ENCODE results near the gene SLC34A1. TPM values are rescaled to one million over a fixed set of nuclear protein-coding genes. Genes with fewer than 3 reads are reported as not detected.
A peak's percentile ranks its signal among the peaks of the same experiment; 100 is the strongest.

Gene SLC34A1
- total and polyA plus RNA-seq, 4 donors, result 0.23 to 1.0 (median 0.47) TPM

DNA sequence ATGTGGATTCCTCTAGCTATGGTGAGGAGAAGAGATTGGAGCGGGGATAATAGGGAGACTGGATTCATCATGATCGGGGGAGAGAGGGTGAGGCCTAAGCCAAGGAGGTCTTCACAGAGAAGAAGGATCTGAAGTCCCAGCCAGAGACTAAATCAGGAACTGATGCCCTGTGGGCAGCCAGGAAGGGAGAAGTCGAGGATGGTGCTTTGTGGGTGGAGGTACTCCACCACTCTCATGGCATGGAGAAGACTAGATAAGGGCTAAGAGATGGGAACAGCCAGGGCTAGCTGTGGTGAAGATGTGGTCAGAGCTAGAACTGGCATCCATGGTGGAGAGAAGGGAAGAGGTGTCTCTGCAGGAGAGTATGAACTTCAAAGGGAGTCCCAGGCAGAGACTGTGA is 29.5 kb upstream of the SLC34A1 start:
- H3K9me3 ChIP-seq (ENCODE audit: control insufficient read depth in 4 of 4, low read length in 3 of 4), result no peaks in the 10 kb centered on the region
- 70% methylated on average over 3 of the region's 3 CpGs for WGBS
- H3K36me3 ChIP-seq (ENCODE audit: control insufficient read depth in 4 of 4, insufficient read depth in 3 of 4, low read depth in 1 of 4, low read length in 3 of 4), result peaks cover 0 to 2% (median 0%) of the 10 kb centered on the region in 4 donors
- peak overlapping the region in 2 of 3 donors; percentile 1 to 30 for H3K4me3 ChIP-seq (ENCODE audit: low read depth in 1 of 3, low read length in 3 of 3)
- peak overlapping the region; percentile 81 to 93 for H3K27ac ChIP-seq (ENCODE audit: low read depth in 1 of 2, low read length in 2 of 2)
- TF ChIP-seq, protein P1, sequence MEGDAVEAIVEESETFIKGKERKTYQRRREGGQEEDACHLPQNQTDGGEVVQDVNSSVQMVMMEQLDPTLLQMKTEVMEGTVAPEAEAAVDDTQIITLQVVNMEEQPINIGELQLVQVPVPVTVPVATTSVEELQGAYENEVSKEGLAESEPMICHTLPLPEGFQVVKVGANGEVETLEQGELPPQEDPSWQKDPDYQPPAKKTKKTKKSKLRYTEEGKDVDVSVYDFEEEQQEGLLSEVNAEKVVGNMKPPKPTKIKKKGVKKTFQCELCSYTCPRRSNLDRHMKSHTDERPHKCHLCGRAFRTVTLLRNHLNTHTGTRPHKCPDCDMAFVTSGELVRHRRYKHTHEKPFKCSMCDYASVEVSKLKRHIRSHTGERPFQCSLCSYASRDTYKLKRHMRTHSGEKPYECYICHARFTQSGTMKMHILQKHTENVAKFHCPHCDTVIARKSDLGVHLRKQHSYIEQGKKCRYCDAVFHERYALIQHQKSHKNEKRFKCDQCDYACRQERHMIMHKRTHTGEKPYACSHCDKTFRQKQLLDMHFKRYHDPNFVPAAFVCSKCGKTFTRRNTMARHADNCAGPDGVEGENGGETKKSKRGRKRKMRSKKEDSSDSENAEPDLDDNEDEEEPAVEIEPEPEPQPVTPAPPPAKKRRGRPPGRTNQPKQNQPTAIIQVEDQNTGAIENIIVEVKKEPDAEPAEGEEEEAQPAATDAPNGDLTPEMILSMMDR (IDR thresholded peaks at IDR 0.05; ENCODE audit: low read depth, low read length, missing input control), result no peak
- TF ChIP-seq, protein P2, sequence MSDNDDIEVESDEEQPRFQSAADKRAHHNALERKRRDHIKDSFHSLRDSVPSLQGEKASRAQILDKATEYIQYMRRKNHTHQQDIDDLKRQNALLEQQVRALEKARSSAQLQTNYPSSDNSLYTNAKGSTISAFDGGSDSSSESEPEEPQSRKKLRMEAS (IDR thresholded peaks at IDR 0.05), result no peak
- H3K27me3 ChIP-seq (ENCODE audit: control insufficient read depth in 4 of 4, insufficient read depth in 4 of 4, low read length in 3 of 4), result no peaks in the 10 kb centered on the region
- no peak for DNase-seq (ENCODE audit: low spot score)
- peaks cover 22 to 75% (median 60%) of the 10 kb centered on the region in 4 donors for H3K4me1 ChIP-seq (ENCODE audit: control insufficient read depth in 4 of 4, insufficient read depth in 4 of 4, low read length in 3 of 4)
- H3K9ac ChIP-seq (ENCODE audit: low read depth in 1 of 2, low read length in 2 of 2), result peak overlapping the region; percentile 1 to 27

DNA sequence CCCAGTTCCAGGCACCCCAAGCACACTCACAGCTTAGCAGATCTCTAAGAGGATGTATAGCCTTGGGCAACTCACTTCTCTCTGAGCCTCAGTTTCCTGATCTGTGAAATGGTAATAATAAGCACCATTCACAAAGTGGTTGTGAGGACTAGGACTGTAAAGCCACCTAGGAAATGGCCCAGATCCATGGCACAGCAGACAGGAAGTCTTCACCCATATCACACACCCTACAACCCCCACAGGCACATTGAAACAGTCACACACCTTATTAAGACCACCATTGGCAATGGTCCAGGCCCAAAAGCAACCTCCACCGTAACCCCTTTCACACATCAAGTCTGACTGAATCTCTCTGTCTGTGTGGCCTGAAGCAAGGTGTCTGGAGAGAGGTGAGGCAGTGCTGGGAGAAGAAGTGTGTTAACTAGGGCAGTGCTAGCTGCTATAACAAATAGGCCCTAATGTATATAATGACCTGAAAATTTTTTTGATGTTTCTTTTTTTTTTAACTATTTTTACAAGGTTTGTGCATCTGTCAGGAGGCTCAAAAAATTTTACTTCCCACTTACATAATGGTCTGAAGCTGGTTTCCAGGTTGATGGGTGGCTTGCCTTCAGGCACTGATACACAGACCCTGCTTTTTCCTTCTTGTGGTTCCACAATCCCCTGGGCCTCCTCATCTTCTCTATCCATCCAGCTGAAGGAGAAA is 28.9 kb upstream of the SLC34A1 start:
- H3K27ac ChIP-seq (ENCODE audit: low read depth in 1 of 2, low read length in 2 of 2), result peak overlapping the region; percentile 81 to 93
- no peak for DNase-seq (ENCODE audit: low spot score)
- 90% methylated on average over 1 of the region's 1 CpG for WGBS

DNA sequence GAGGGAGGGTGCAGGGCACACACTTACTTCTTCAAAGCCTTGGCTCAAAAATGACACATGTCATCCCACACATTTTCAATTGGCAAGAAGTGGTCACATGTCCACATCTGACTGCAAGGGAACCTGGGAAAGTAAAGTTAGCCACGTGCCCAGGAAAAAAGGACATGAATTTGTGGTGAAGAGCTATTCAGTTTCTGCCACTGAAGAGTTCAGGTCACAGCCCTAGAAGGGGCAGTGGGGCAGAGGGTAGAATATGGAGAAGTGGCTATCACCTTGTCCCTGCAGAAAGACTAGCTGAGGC is 28.4 kb upstream of the SLC34A1 start:
- Histone ChIP-seq H3K4me3 (ENCODE audit: low read depth in 1 of 3, low read length in 3 of 3) (no peak overlapping the region), H3K27ac (ENCODE audit: low read depth in 1 of 2, low read length in 2 of 2) (peak overlapping the region in 1 of 2 donors; percentile 93), H3K36me3 (ENCODE audit: control insufficient read depth in 4 of 4, insufficient read depth in 3 of 4, low read depth in 1 of 4, low read length in 3 of 4) (no peaks in the 10 kb centered on the region), H3K9ac (ENCODE audit: low read depth in 1 of 2, low read length in 2 of 2) (no peak overlapping the region), H3K4me1 (ENCODE audit: control insufficient read depth in 4 of 4, insufficient read depth in 4 of 4, low read length in 3 of 4) (peaks cover 22 to 70% (median 55%) of the 10 kb centered on the region in 4 donors), H3K9me3 (ENCODE audit: control insufficient read depth in 4 of 4, low read length in 3 of 4) (no peaks in the 10 kb centered on the region), H3K27me3 (ENCODE audit: control insufficient read depth in 4 of 4, insufficient read depth in 4 of 4, low read length in 3 of 4) (no peaks in the 10 kb centered on the region)
- no peak for TF ChIP-seq SP1 (IDR thresholded peaks at IDR 0.05)
- no peak for TF ChIP-seq RXRA (IDR thresholded peaks at IDR 0.05)
- no peak for TF ChIP-seq HNF4G (IDR thresholded peaks at IDR 0.05)
- TF ChIP-seq FOXA2 (IDR thresholded peaks at IDR 0.05), result no peak
- no peak for TF ChIP-seq TAF1 (conservative IDR thresholded peaks at IDR 0.05)
- TF ChIP-seq, protein P3, sequence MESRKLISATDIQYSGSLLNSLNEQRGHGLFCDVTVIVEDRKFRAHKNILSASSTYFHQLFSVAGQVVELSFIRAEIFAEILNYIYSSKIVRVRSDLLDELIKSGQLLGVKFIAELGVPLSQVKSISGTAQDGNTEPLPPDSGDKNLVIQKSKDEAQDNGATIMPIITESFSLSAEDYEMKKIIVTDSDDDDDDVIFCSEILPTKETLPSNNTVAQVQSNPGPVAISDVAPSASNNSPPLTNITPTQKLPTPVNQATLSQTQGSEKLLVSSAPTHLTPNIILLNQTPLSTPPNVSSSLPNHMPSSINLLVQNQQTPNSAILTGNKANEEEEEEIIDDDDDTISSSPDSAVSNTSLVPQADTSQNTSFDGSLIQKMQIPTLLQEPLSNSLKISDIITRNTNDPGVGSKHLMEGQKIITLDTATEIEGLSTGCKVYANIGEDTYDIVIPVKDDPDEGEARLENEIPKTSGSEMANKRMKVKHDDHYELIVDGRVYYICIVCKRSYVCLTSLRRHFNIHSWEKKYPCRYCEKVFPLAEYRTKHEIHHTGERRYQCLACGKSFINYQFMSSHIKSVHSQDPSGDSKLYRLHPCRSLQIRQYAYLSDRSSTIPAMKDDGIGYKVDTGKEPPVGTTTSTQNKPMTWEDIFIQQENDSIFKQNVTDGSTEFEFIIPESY (IDR thresholded peaks at IDR 0.05), result no peak
- TF ChIP-seq, protein P1 (IDR thresholded peaks at IDR 0.05; ENCODE audit: low read depth, low read length, missing input control), result no peak
- TF ChIP-seq, protein P2 (IDR thresholded peaks at IDR 0.05), result no peak
- no peak for TF ChIP-seq YY1 (IDR thresholded peaks at IDR 0.05)
- TF ChIP-seq FOXA1 (IDR thresholded peaks at IDR 0.05), result no peak
- TF ChIP-seq EGR1 (IDR thresholded peaks at IDR 0.05; ENCODE audit: low read depth in 2 of 2), result no peak
- no peak for TF ChIP-seq HNF4A (conservative IDR thresholded peaks at IDR 0.05)
- TF ChIP-seq, protein P4, sequence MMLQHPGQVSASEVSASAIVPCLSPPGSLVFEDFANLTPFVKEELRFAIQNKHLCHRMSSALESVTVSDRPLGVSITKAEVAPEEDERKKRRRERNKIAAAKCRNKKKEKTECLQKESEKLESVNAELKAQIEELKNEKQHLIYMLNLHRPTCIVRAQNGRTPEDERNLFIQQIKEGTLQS (IDR thresholded peaks at IDR 0.05), result no peak
- no peak for TF ChIP-seq RAD21 (IDR thresholded peaks at IDR 0.05)
- TF ChIP-seq NR2F2 (IDR thresholded peaks at IDR 0.05), result no peak
- no peak for DNase-seq (ENCODE audit: low spot score)
- WGBS, result 13% methylated on average over 1 of the region's 1 CpG

More for the DNA sequence above, 28.9 kb upstream of the SLC34A1 start:
- Histone ChIP-seq H3K36me3 (ENCODE audit: control insufficient read depth in 4 of 4, insufficient read depth in 3 of 4, low read depth in 1 of 4, low read length in 3 of 4) (no peaks in the 10 kb centered on the region), H3K4me3 (ENCODE audit: low read depth in 1 of 3, low read length in 3 of 3) (no peak overlapping the region), H3K9ac (ENCODE audit: low read depth in 1 of 2, low read length in 2 of 2) (peak overlapping the region in 1 of 2 donors; percentile 1), H3K4me1 (ENCODE audit: control insufficient read depth in 4 of 4, insufficient read depth in 4 of 4, low read length in 3 of 4) (peaks cover 22 to 75% (median 59%) of the 10 kb centered on the region in 4 donors), H3K9me3 (ENCODE audit: control insufficient read depth in 4 of 4, low read length in 3 of 4) (no peaks in the 10 kb centered on the region), H3K27me3 (ENCODE audit: control insufficient read depth in 4 of 4, insufficient read depth in 4 of 4, low read length in 3 of 4) (no peaks in the 10 kb centered on the region)
- no peak for TF ChIP-seq FOXA1 (IDR thresholded peaks at IDR 0.05)
- no peak for TF ChIP-seq TAF1 (conservative IDR thresholded peaks at IDR 0.05)
- TF ChIP-seq YY1 (IDR thresholded peaks at IDR 0.05), result no peak
- TF ChIP-seq, protein P4 (IDR thresholded peaks at IDR 0.05), result no peak
- TF ChIP-seq HNF4A (conservative IDR thresholded peaks at IDR 0.05), result no peak
